GM19328 (cell line): ENCODE measurements around the gene PRKN.
"Not testable (repeated sequence)": the region's sequence is repeated elsewhere in the genome, so short reads cannot be mapped to it uniquely, and the experiment has no call there.

Experiments used
- ATAC-seq: cut with Tn5 transposase; IDR thresholded peaks from one replicate; pipeline ENCODE4 v1.9.1; 2021; ENCODE audit warnings: mild to moderate bottlenecking, moderate library complexity; ENCODE audit not compliant: unreplicated experiment

Gene PRKN

GRCh38 chr6:161313940-161314509 lies 1413.5 kb downstream of the PRKN start:
- ATAC-seq, result no peak

- ATAC-seq, result not testable (repeated sequence)
Observed at GRCh38 chr6:161313475-161313874, 1414.1 kb downstream of the PRKN start.

- not testable (repeated sequence) for ATAC-seq
Observed at GRCh38 chr6:161309774-161310173, 1417.8 kb downstream of the PRKN start.

- ATAC-seq, result no peak
Observed at GRCh38 chr6:161308075-161308655, 1419.4 kb downstream of the PRKN start.

- no peak for ATAC-seq
Observed at GRCh38 chr6:161305860-161306259, 1421.7 kb downstream of the PRKN start.

- ATAC-seq, result no peak
Observed at GRCh38 chr6:161303628-161304340, 1423.8 kb downstream of the PRKN start.

GRCh38 chr6:161302949-161303348 lies 1424.6 kb downstream of the PRKN start:
- no peak for ATAC-seq

GRCh38 chr6:161301338-161301737 lies 1426.2 kb downstream of the PRKN start:
- ATAC-seq, result no peak

GRCh38 chr6:161300823-161301222 lies 1426.7 kb downstream of the PRKN start:
- no peak for ATAC-seq

GRCh38 chr6:161299726-161300125 lies 1427.8 kb downstream of the PRKN start:
- ATAC-seq, result no peak
